GM19238 (cell line): ENCODE measurements around the gene ZFAND4.
"Not testable (repeated sequence)": the region's sequence is repeated elsewhere in the genome, so short reads cannot be mapped to it uniquely, and the experiment has no call there.

Experiments used
- DNase-seq: peaks from one replicate; pipeline ENCODE4 v3.0.0; 2011; ENCODE audit warnings: low spot score; ENCODE audit not compliant: insufficient read length

ZFAND4 gene

DNA sequence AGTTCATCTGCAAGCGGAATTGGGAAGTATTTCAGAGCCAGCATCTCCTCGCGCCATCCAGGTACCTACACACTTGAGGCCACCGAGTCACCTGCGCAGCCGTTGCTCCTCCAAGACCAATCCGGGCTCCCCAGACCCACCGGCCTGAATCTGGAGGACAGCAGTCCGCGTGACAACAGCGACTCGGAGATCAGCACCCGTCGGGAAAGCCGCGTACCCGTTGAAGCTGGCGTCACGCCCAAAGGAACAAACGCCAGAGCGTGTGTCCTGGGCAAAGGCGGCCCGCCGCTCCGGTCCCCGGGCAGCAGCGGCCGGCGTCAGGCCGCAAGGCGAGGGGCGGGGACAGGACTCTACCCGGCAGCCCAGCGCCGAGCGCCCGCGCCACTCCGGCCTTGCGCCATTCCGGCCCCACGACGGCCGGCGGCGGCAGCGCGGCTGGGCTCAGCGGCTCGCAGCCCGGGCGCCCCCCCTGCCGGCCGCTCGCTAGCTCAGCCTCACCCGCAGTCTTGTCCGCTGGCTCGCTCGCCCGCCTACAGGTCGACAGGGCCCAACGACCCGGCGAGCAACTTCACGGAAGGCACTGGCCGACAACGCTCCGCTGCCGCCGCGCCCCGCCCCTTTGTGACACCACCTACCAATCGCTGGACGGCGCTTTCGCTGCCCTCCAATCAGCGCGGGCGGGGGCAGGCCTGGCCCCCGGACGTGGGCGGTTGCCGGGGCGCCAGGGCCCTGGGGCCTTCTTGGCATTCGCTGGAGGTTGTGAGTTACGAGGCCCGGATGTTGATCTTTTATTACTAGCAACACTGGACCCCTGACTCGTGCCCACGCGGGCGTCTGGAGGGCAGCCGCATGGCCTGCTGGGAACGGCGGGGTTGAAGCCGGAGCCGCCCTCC lies at the start of gene ZFAND4:
Gene ZFAND4 (minus strand): TSS at position 592 of the 893 bp plus-strand sequence. CDS start 9,047 bp downstream, outside the sequence.
- peak; percentile 98 for DNase-seq

DNA sequence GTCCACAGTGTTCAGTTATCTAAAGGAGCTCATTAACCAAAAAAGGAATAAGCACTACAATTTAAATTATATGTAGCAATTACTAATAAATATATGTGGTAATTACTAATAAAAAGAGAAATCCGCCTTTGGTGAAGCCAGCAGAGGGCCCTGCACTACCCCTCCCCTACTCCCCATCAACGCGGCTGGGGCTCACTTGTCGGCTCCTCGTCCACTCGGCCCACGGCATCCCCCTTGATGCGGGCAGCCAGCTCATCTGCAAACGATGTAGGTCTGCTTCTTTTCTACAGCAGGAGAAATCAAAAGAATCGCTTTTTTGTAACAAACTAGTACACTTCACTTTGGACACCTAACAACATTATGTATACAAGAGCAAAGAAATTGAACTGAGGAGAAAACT lies 48.9 kb upstream of the ZFAND4 start:
- DNase-seq: not testable (repeated sequence)

DNA sequence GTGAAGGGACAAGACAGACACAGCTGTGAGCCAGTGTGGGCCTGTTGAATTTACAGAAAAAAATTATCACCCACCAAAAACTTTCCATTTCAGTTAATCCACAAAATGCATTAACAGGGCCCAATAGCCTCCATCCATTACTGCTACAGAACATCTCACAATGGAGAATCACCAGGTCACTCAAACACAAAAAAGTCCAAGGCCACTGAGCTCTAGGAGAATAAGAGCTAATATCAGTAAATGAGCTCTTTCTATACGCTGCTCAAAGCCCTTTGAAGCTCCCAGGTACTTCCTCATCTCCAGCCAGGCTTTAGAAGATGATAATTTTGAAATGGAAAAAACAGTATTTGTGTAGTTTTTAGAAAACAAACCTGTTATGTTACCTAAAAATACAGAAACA lies 45.1 kb upstream of the ZFAND4 start:
- not testable (repeated sequence) for DNase-seq

DNA sequence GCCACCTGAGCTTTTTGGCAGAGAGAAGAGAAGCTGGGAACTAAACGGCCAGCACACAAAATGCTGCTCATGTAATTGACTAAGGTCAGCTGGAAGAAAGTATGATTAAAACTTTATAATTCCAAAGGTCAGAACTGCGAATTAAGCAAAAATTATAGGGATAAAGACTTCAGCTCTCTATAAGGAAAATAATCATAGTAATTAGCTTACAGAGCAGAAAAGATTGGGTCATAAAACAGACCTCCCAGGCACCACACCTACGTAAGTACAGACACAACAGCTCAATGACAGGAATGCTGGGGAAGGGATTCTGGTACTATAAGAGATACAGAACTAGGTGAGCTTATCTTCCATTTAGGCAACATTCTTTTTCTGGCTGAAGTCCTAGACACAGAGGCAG lies 44.5 kb upstream of the ZFAND4 start:
- not testable (repeated sequence) for DNase-seq

DNA sequence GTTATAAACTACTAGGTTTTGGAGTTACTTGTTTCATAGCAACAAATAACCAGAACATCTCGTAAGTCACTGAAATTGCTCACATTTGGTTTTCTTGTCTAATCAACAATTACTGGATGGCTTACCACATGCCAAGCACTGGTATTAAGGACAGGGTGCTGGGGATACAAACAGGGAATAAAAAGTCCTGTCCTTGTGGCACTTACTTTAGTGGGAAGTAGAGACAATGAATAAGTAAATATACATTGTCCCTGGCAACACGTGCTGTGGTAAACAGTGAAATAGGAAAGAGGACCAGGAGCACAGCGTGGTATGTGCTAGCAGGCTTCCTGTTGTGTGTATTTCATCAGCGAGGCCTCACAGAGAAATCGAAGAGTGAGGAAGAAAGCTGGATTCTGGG lies 38.7 kb upstream of the ZFAND4 start:
- DNase-seq: not testable (repeated sequence)

DNA sequence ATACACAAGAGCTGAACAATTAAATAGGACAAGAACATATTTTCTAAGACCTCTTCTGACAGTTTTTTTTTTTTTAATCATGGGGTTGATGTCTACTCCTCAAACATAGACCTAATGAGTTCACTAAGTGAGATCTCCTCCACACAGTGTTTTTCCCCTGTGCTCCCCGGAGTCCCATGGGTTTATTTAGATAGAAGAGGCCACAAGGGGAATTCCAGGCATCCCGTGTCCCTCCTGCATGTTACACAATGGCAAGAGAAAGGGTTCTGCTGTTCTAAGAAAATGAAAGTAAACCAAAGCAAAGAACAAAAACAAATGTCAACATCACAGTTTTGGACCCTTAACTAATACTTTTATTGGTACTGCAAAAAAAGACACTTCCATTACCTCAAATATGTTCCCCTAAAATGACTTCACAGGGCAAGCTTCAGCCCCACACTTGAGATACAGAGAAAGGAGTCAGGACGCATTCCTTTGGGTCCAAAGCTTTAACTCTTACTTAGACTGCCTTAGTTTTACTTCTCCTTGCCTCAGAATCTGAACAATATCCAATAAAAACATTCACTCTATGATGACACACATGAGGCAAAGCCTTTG lies 37.7 kb upstream of the ZFAND4 start:
- DNase-seq: not testable (repeated sequence)

DNA sequence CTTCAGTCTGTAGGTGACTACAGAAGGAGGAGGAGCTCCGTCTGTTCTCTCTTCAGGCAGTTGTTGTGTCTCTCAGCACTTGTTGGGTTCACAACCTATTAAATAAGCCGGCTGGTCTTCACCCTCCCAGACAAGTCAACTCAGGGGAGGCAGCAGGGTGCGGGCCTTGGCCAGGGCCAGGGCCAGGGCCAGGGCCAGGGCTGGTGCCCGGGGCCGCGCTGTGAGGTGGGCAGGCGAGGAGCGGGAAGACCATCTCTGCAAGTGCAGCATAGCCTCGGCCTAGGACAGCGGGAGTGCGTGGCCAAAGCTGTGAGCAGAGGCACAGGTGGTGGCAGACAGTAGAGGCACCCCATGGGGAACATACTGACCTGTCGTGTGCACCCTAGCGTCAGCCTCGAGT lies 5.9 kb upstream of the ZFAND4 start:
- DNase-seq: not testable (repeated sequence)

DNA sequence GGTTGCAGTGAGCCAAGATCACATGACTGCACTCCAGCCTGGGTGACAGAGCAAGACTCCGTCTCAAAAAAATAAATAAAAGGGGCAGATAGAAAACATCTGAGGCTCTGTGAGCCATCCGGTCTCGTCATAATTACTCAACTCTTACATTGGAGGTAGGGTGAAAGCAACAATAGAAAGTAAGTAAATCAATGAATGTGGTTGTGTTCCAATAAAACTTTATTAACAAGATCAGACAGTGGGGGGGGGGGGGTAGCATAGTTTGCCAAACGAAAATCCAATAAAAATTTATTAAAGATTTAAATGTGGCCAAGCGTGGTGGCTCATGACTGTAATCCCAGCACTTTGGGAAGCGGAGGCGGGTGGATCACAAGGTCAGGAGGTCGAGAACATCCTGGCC lies 2.8 kb upstream of the ZFAND4 start:
- no peak for DNase-seq

DNA sequence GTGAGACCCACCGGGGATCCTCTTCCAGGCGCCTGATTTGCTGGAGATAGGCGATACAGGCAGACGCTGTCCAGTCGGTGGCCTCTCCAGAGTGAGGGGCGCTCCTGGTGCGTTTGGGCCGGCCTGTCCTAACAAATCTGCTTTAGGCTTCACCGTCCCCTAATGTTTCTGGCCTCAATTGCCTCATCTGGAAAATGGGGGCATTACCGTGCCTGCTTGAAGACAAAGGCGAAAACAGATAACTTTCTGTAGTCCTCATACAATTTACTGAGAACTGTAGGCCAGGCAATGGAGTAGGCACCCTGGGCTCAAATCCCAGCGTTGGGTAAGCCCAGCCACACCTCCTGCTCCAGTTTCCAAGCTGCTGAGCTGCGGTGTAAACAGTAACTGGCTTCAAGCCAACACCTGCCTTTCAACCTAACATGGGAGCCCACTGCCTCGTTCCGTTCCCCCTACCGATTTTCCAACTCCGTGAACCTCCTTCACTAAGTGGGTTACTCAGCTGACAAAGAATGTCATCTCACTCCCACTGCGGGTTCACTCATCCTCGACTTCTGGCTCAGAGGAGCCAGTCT lies 589 bp upstream of the ZFAND4 start:
- DNase-seq: no peak

DNA sequence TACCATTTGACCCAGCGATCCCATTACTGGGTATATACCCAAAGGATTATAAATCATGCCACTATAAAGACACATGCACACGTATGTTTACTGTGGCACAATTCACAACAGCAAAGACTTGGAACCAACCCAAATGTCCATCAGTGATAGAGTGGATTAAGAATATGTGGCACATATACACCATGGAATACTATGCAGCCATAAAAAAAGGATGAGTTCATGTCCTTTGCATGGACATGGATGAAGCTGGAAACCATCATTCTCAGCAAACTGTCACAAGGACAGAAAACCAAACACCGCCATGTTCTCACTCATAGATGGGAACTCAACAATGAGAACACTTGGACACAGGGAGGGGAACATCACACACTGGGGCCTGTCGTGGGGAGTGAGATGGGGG lies 1.3 kb downstream of the ZFAND4 start:
- not testable (repeated sequence) for DNase-seq

DNA sequence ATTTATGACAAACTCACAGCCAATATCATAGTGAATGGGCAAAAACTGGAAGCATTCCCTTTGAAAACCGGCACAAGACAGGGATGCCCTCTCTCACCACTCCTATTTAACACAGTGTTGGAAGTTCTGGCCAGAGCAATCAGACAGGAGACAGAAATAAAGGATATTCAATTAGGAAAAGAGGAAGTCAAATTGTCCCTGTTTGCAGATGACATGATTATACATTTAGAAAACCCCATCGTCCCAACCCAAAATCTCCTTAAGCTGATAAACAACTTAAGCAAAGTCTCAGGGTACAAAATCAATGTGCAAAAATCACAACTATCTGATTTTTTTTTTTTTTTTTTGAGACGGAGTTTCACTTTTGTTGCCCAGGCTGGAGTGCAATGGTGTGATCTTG lies 2.7 kb downstream of the ZFAND4 start:
- DNase-seq: not testable (repeated sequence)

DNA sequence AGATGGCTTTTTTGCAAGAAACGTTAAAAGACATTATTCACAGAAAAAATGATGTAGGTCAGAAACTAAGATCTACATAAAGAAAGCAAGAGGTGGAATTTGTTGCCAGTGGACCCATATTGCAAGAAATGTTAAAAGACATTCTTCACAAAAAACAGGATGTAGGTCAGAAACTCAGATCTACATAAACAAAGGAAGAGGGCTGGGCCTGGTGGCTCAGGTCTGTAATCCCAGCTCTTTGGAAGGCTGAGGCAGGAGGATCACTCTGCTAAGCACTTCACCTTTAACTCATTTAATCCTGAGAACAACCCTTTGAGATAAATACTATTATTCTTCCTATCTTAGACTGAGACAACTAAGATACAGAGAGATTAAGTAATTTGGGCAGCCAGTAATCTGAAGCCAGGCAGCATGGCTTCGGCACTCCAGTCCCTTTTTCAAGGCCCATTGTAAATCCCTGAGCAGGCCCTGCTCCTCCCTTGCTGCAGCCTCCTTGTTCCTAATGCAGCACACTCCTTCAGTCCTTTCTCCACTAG lies 11.6 kb downstream of the ZFAND4 start:
- no peak for DNase-seq

DNA sequence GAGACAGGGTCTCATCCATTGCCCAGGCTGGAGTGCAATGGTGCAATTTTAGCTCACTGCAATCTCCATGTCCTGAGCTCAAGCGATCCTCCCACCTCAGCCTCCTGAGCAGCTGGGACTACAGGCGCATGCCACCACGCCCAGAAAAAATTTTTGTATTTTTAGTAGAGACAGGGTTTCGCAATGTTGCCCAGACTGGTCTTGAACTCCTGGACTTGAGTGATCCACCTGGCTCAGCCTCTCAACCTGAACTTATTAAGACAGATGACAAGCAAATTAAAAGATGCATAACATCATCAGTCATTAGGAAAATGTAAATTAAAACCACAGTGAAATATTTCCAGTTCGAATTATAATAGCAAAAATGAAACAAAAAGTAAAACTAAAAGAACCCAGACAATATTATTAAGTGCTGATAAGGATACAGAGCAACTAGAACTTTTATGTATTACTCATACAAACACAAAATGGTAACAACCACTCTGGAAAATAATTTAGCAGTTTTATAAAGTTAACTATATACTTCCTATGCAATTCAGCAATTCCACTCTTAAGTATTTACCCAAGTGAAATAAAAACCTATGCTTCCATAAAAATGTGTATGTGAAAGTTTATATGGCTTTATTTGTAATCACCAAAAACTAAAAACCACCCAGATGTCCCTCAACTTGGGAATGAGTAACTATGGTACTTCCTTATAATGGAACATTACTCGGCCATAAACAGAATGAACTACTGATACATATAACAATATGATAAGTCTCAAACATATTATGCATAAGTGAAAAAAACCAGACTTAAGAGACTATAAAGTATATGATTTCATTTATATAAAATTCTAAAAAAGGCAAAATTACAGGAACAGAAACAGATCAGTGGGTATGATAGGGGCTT lies 15.3 kb downstream of the ZFAND4 start:
- no peak for DNase-seq

DNA sequence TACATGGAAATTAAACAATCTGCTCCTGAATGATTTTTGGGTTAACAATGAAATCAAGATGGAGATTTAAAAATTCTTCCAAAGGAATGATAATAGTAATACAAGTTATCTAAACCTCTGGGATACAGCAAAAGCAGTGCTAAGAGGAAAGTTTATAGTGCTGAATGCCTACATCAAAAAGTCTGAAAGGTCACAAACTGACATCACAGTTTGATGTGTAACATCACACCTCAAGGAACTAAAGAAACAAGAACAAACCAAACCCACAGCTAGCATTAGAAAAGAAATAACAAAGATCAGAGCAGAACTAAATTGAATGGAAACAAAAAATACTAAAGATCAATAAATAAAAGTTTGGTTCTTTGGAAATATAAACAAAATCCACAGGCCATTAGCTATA lies 17.4 kb downstream of the ZFAND4 start:
- no peak for DNase-seq

DNA sequence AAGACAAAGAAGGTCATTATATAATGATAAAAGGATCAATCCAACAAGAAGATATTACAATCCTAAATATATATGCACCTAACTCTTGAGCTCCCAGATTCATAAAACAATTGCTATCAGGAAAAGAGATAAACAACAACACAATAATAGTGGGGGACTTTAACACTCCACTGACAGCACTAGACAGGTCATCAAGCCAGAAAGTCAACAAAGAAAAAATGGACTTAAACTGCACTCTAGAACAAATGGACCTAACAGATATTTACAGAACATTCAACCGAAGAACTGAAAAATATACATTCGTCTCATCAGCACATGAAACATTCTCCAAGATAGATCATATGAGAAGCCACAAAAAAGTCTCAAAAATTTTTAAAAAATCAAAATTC lies 17.8 kb downstream of the ZFAND4 start:
- DNase-seq: not testable (repeated sequence)

DNA sequence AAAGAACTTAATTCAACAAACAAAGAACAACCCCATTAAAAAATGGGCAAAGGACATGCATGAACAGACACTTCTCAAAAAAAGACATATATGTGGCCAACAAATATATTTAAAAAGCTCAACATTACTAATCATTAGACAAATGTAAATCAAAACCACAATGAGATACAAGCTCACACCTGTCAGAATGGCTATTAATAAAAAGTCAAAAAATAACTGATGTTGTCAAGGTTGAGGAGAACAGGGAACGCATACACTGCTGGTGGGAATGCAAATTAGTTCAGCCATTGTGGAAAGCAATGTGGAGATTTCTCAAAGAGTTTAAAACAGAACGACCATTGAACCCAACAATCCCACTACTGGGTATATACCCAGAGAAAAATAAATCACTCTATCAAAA lies 19.1 kb downstream of the ZFAND4 start:
- no peak for DNase-seq

DNA sequence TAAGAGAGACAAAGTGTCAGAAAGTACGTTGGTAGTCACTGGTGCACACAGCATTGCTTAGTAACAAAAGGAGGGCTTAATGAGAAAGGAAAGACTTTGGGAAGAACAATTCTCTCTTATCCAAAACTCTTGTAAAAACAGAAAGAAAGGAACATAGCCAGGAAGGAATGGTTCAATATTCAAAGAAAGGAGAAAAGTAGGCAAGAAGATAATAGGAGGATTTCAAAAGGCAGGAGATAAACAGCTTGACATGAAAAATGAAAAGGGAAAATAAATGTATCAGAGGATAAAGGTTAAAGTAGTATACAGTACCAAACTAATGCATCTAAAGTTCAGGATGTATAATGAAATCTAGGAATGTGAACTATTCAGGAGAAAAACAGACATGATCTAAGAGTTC lies 20.1 kb downstream of the ZFAND4 start:
- no peak for DNase-seq

DNA sequence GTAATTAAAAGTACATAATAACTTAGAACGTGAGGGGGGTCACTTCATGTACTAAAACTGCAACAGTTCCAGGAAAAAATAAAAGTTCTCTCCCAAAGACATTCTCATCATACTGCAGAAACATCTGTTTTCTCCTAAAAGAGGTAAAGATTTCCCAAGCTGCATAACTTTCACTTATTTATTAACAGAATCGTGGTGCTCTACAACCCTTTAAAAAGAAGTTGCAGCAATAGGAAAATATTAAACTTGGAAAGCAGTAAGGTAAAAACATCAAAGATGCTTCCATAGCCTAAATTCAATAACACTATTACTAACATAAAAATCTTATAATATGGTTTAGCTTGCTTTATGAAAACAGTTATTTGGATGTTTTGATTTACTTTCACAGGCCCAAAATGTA lies 23.3 kb downstream of the ZFAND4 start:
- no peak for DNase-seq

DNA sequence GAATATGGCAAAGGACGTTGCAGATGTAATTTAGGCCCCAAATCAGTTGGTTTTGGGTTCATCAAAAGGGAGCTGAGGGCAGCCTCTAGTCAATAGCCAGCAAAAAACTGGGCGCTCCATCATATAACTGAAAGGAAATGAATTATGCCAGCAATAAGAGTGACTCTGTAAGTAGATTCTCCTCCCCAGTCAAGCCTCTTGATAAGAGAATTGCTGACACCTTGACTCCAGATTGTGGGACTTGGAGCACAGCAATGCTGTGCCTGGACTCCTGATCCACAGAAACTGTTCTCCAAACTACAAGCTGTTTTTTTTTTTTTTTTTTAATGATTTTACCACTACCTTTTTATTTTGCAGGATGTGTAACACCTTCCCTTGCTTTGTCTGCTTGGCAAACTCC lies 25.5 kb downstream of the ZFAND4 start:
- no peak for DNase-seq

DNA sequence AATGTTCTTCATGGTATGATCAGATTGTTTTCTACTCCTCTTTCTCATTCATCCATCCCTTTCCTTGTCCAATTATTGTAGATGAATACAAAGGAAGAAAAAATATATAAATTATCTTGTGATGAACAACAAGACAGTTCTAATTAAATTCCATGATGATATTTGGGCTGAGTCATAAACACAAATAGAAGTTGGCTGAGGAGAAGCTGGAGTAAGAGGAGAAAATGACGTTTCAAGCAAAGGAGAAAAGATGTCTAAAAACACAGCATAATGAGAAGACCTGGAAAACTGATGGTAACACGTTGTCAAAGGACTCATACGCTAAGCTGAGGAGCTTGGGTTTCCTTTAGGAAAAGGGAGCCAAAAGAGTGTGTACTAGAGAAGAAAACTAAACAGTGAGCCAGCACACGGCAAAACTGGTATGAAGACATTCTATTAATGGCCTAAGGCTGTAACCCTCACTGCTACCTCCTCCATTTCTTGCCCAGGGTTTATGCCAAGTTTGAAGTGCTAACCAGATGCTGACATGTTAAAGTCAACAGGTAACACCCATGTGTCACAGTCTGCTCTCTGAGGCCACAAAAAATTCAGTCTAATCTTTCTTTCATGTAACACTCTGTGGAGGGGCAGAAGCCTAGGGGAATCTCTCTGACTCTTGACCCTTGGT lies 26.1 kb downstream of the ZFAND4 start:
- DNase-seq: no peak

DNA sequence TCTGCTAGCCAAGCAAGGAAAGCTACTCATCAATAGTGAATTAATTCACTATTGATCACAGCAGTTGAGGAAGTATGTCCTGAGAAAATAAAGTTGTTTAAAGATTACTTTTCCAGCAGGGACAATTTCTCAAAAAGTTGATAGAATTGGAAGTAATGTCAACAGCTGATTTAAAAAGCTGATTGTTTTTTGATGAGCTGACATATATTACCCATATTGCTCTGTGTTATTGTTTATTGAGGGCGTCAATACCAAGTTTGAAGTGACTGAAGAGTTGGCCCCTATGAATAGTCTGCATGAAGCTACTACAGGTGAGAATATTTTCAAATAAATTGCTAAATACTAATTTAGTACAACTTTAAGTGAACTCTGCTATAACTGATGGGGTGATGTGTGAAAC lies 28.0 kb downstream of the ZFAND4 start:
- DNase-seq: no peak
